K562 (cell line): ENCODE results near the gene CTSD. TPM values are rescaled to one million over a fixed set of nuclear protein-coding genes. Genes with fewer than 3 reads are reported as not detected.

Experiments used
- ASH1L ChIP-seq: fragments of 450-650 bp; IDR thresholded peaks from 2 replicates; pipeline ENCODE4 v1.6.1; 2018; ENCODE audit warnings: borderline replicate concordance, mild to moderate bottlenecking, low read depth; ENCODE audit not compliant: partially characterized antibody
- CSDE1 ChIP-seq, 2 experiments: fragments of 450-650 bp; IDR thresholded peaks; 2 replicates each; pipeline ENCODE4 v1.6.1; 2016; ENCODE audit warnings: mild to moderate bottlenecking in 1 of 2
- HES1 ChIP-seq: fragments of 450-650 bp; IDR thresholded peaks from 2 replicates; pipeline ENCODE4 v1.6.1; 2016; ENCODE audit warnings: low read depth, mild to moderate bottlenecking, moderate library complexity
- ID3 ChIP-seq, 2 experiments: fragments of 250-450 bp in 1 of 2; fragments of 450-650 bp in 1 of 2; sonication (Bioruptor Pico) in 1 of 2; IDR thresholded peaks; 2 replicates each; pipeline versions ENCODE4 v1.6.1 to v1.8.0; 2016 to 2021; ENCODE audit warnings: mild to moderate bottlenecking in 2 of 2, moderate library complexity in 2 of 2, missing compliant biosample characterization in 1 of 2, missing genetic modification characterization in 1 of 2
- KLF10 ChIP-seq: fragments of 250-450 bp; sonication (Bioruptor Pico); IDR thresholded peaks from 2 replicates; pipeline ENCODE4 v1.6.1; 2021; ENCODE audit warnings: matching md5 sums
- KLF13 ChIP-seq: fragments of 450-650 bp; IDR thresholded peaks from 2 replicates; pipeline ENCODE4 v1.6.1; 2016; ENCODE audit warnings: missing genetic modification characterization, low read depth, mild to moderate bottlenecking, missing compliant biosample characterization, moderate library complexity, borderline replicate concordance
- KLF16 ChIP-seq: IDR thresholded peaks from 2 replicates; pipeline ENCODE4 v1.6.1; 2016; ENCODE audit warnings: antibody characterized with exemption
- MAZ ChIP-seq, 2 experiments: fragments of 450-650 bp in 1 of 2; sonication (generic) in 1 of 2; formaldehyde crosslinking; IDR thresholded peaks in 1 of 2; conservative IDR thresholded peaks in 1 of 2; 2 replicates each; pipeline versions ENCODE4 v1.4.0 to v1.5.0; 2020; ENCODE audit warnings: mild to moderate bottlenecking in 1 of 2, missing genetic modification reagents in 1 of 2
- MCM5 ChIP-seq: fragments of 450-650 bp; IDR thresholded peaks from 2 replicates; pipeline ENCODE4 v1.6.1; 2016; ENCODE audit warnings: low read depth
- MED1 ChIP-seq: sonication (generic); formaldehyde crosslinking; IDR thresholded peaks from 2 replicates; pipeline ENCODE4 v1.8.1; 2023; ENCODE audit warnings: missing genetic modification reagents, borderline replicate concordance
- NFYB ChIP-seq: IDR thresholded peaks from 2 replicates; pipeline ENCODE4 v1.6.1; 2011; ENCODE audit warnings: mild to moderate bottlenecking, moderate library complexity; ENCODE audit not compliant: insufficient read length; ENCODE audit errors: extremely low read depth
- NR2F6 ChIP-seq: fragments of 450-650 bp; formaldehyde crosslinking; IDR thresholded peaks from 2 replicates; pipeline ENCODE4 v1.4.0; 2020; ENCODE audit warnings: mild to moderate bottlenecking
- RREB1 ChIP-seq: fragments of 250-450 bp; sonication (Bioruptor Pico); IDR thresholded peaks from 2 replicates; pipeline ENCODE4 v1.4.0; 2020
- RUNX1 ChIP-seq: sonication (generic); IDR thresholded peaks from 2 replicates; pipeline ENCODE4 v1.6.1; 2016; ENCODE audit warnings: antibody characterized with exemption, low read depth
- SIN3B ChIP-seq: fragments of 450-650 bp; IDR thresholded peaks from 2 replicates; pipeline ENCODE4 v1.6.1; 2017; ENCODE audit warnings: low read depth, mild to moderate bottlenecking, moderate library complexity
- TBP ChIP-seq: optimal IDR thresholded peaks from 2 replicates; pipeline ENCODE3; 2011; ENCODE audit warnings: low read depth, low read length, improper control_type of control experiment
- TCF3 ChIP-seq: sonication (generic); formaldehyde crosslinking; IDR thresholded peaks from 2 replicates; pipeline ENCODE4 v1.4.0; 2020; ENCODE audit warnings: mild to moderate bottlenecking, missing genetic modification reagents
- TEAD4 ChIP-seq, 2 experiments: sonication (generic) in 1 of 2; formaldehyde crosslinking in 1 of 2; IDR thresholded peaks; 2 replicates each; pipeline versions ENCODE4 v1.6.1 to v1.8.0; 2012 to 2022; ENCODE audit warnings: borderline replicate concordance in 1 of 2, inconsistent platforms in 1 of 2, low read length in 1 of 2, mild to moderate bottlenecking in 1 of 2, missing genetic modification reagents in 1 of 2
- XRCC3 ChIP-seq: fragments of 450-650 bp; IDR thresholded peaks from 2 replicates; pipeline ENCODE4 v1.6.1; 2017; ENCODE audit warnings: mild to moderate bottlenecking, moderate library complexity
- ZFPM2 ChIP-seq: fragments of 250-450 bp; sonication (Bioruptor Pico); IDR thresholded peaks from 2 replicates; pipeline ENCODE4 v1.5.1; 2022; ENCODE audit warnings: mild to moderate bottlenecking
- ZFX ChIP-seq: sonication (generic); formaldehyde crosslinking; IDR thresholded peaks from 2 replicates; pipeline ENCODE4 v1.8.0; 2022; ENCODE audit warnings: mild to moderate bottlenecking, missing genetic modification reagents, moderate library complexity
- ZNF143 ChIP-seq: sonication (generic); formaldehyde crosslinking; IDR thresholded peaks from 2 replicates; pipeline ENCODE4 v1.9.0; 2022; ENCODE audit warnings: mild to moderate bottlenecking, missing genetic modification reagents
- polyA plus RNA-seq, 8 experiments: library from polyadenylated mRNA; depleted of rRNA in 4 of 8; stranded (reverse) in 5 of 8; unstranded in 3 of 8; fragments of >200 nt; fragmentation: Nextera tagmentation in 2 of 8; fragmentation: Illumina TruSeq in 1 of 8; extraction: Ambion mirVana in 2 of 8; extraction: Trizol in 1 of 8; gene quantifications; 2 replicates each; pipeline versions ENCODE4 v1.2.1 to v1.2.3, GENCODE V29; 2011 to 2014; ENCODE audit warnings: inconsistent platforms in 1 of 8, missing spikeins in 1 of 8
- total RNA-seq, 7 experiments: library from RNA; depleted of rRNA in 6 of 7; stranded (reverse); fragments of >200 nt in 6 of 7; fragmentation: Illumina TruSeq in 2 of 7; extraction: Trizol in 2 of 7; gene quantifications; 2 replicates each; pipeline versions ENCODE4 v1.2.1 to v1.2.3, GENCODE V29; 2011 to 2021; ENCODE audit warnings: low replicate concordance in 1 of 7

The CTSD gene
- total and polyA plus RNA-seq, 9 of the 15 experiments (the other 6 are each of a cell fraction or from before 2014, with no cell fraction given): 1.0 to 112 (median 40.9) TPM

- TF ChIP-seq NR2F6 (CRISPR knock-in tag): no peak
- peak; percentile 46; the same call in 1 of the 2 replicates for TF ChIP-seq TEAD4 (IDR thresholded peaks at IDR 0.05; ENCODE audit: low read length)
- TF ChIP-seq TEAD4 (CRISPR knock-in tag; IDR thresholded peaks at IDR 0.05; ENCODE audit: borderline replicate concordance): no peak
- peak; percentile 99 for TF ChIP-seq HES1
- no peak for TF ChIP-seq ZNF143 (CRISPR knock-in tag)
- TF ChIP-seq ZFPM2 (CRISPR knock-in tag): no peak
- no peak for TF ChIP-seq ZFX (CRISPR knock-in tag)
- TF ChIP-seq RREB1: no peak
- peak; percentile 75 for TF ChIP-seq TCF3 (CRISPR knock-in tag)
- TF ChIP-seq ID3 (CRISPR knock-in tag; IDR thresholded peaks at IDR 0.05): no peak
- peak; percentile 85 for TF ChIP-seq ID3 (tag; IDR thresholded peaks at IDR 0.05)
- no peak for TF ChIP-seq TBP
- no peak for TF ChIP-seq KLF13 (tag)
- TF ChIP-seq MAZ (CRISPR knock-in tag; conservative IDR thresholded peaks at IDR 0.05 in 1 of 2, IDR thresholded peaks at IDR 0.05 in 1 of 2): no peak
- TF ChIP-seq KLF10 (CRISPR knock-in tag): no peak
- no peak for TF ChIP-seq NFYB
- TF ChIP-seq CSDE1 (IDR thresholded peaks at IDR 0.05): no peak
- no peak for TF ChIP-seq KLF16
- no peak for TF ChIP-seq MCM5
- TF ChIP-seq XRCC3: no peak
- no peak for TF ChIP-seq ASH1L
- TF ChIP-seq MED1 (CRISPR knock-in tag): no peak
- TF ChIP-seq RUNX1: no peak
- TF ChIP-seq SIN3B: no peak
These were observed 19.4 kb upstream of the CTSD start (continued) for GRCh38 chr11:1782831-1783724.
